Hippocampal formation (tissue), 2 donors: ENCODE results near the gene SIAH2.

ENCODE experiments used
- DNase-seq, 2 donors: peaks; one replicate each; lab custom pipeline; 2025; lab: John Stamatoyannopoulos, UW

The SIAH2 gene

GRCh38 chr3:150747886-150748683 is 14.9 kb downstream of the SIAH2 start:
- no peak for DNase-seq

GRCh38 chr3:150746791-150747590 is 16.0 kb downstream of the SIAH2 start:
- DNase-seq: no peak

GRCh38 chr3:150745832-150746231 is 17.1 kb downstream of the SIAH2 start:
- DNase-seq: no peak

- no peak for DNase-seq
Measured at GRCh38 chr3:150744919-150745211, 18.1 kb downstream of the SIAH2 start.

- DNase-seq: no peak
Measured at GRCh38 chr3:150744041-150744918, 18.7 kb downstream of the SIAH2 start.

- DNase-seq: no peak
Measured at GRCh38 chr3:150743508-150743907, 19.5 kb downstream of the SIAH2 start.

GRCh38 chr3:150742679-150743078 is 20.3 kb downstream of the SIAH2 start:
- no peak for DNase-seq

GRCh38 chr3:150742141-150742523 is 20.8 kb downstream of the SIAH2 start:
- no peak for DNase-seq

- DNase-seq: no peak
Measured at GRCh38 chr3:150741497-150742140, 21.4 kb downstream of the SIAH2 start.

- no peak for DNase-seq
Measured at GRCh38 chr3:150740733-150741496, 22.1 kb downstream of the SIAH2 start.

GRCh38 chr3:150739877-150740645 is 22.9 kb downstream of the SIAH2 start:
- DNase-seq: no peak

- no peak for DNase-seq
Measured at GRCh38 chr3:150739200-150739863, 23.6 kb downstream of the SIAH2 start.

- DNase-seq: no peak
Measured at GRCh38 chr3:150738688-150739087, 24.3 kb downstream of the SIAH2 start.

- DNase-seq: no peak
Measured at GRCh38 chr3:150737874-150738679, 24.9 kb downstream of the SIAH2 start.

GRCh38 chr3:150736903-150737832 is 25.8 kb downstream of the SIAH2 start:
- DNase-seq: no peak

GRCh38 chr3:150736316-150736719 is 26.7 kb downstream of the SIAH2 start:
- no peak for DNase-seq

GRCh38 chr3:150734795-150735119 is 28.2 kb downstream of the SIAH2 start:
- DNase-seq: no peak
